HCT116 (cell line): ENCODE data around the gene MICA. TPM values are rescaled to one million over a fixed set of nuclear protein-coding genes. Genes with fewer than 3 reads are reported as not detected.
A peak's percentile ranks its signal among the peaks of the same experiment; 100 is the strongest.

Experiments used
- ATAC-seq: fragments of 200-7000 bp; cut with Tn5 transposase; 2 replicates; pipeline ENCODE4 v1.9.1; 2020; ENCODE audit warnings: mild to moderate bottlenecking, moderate library complexity
- BruUV-seq: library from RNA; stranded (reverse); fragments of 400-500 nt; replicated peaks from 2 replicates; lab custom pipeline; 2021; lab: Mats Ljungman, UMichigan
- CTCF ChIA-PET: fragments of 300-600 bp; sonication (Branson Sonifier 250); formaldehyde crosslinking; loops from one replicate; lab custom pipeline; 2021; ENCODE audit warnings: antibody characterized with exemption; lab: Charles Lee
- POLR2A ChIA-PET: fragments of 300-600, 350-600 bp; sonication (Branson Sonifier 250); formaldehyde crosslinking; loops from one replicate; lab custom pipeline; 2021; ENCODE audit warnings: antibody characterized with exemption; lab: Charles Lee
- RAD21 ChIA-PET, 2 experiments: fragments of 300-600 bp; sonication (Branson Sonifier 250); formaldehyde crosslinking; loops; one replicate each; lab custom pipeline; 2023; ENCODE audit warnings: low total read pairs in 2 of 2; ENCODE audit not compliant: uncharacterized antibody in 2 of 2, unreplicated experiment in 2 of 2, low non-redundant PET in 1 of 2; lab: Charles Lee
- DNase-seq: peaks from one replicate; pipeline ENCODE4 v3.0.0-alpha.2; 2010; ENCODE audit warnings: low read depth, low spot score
- H2AFZ ChIP-seq: fragments of 200-600 bp; shearing (Covaris generic), sonication (generic); 2 replicates; pipeline ENCODE4 v1.6.1; 2017; ENCODE audit warnings: low read depth, mixed run types, mixed read lengths, antibody characterized with exemption, low read length; ENCODE audit not compliant: poor library complexity, severe bottlenecking
- H3K27ac ChIP-seq: 2 replicates; pipeline ENCODE4 v1.5.1; 2012; ENCODE audit warnings: low read depth, low read length
- H3K27me3 ChIP-seq: fragments of 200-600 bp; sonication (generic); 2 replicates; pipeline ENCODE4 v1.6.1; 2016; ENCODE audit warnings: mixed run types, low read length, mixed read lengths; ENCODE audit not compliant: insufficient read depth
- H3K36me3 ChIP-seq, 2 experiments: fragments of 200-500 bp in 1 of 2; fragments of 200-600 bp in 1 of 2; sonication (Bioruptor generic) in 1 of 2; sonication (generic) in 1 of 2; 2 replicates each; pipeline versions ENCODE4 v1.5.1 to v1.6.1; 2014 to 2016; ENCODE audit warnings: low read length in 2 of 2, inconsistent platforms in 1 of 2, mixed read lengths in 1 of 2, mixed run types in 1 of 2; ENCODE audit not compliant: insufficient read depth in 2 of 2, control insufficient read depth in 1 of 2
- H3K4me1 ChIP-seq, 2 experiments: fragments of 200-600 bp in 1 of 2; sonication (generic) in 1 of 2; 2 replicates each; pipeline versions ENCODE4 v1.5.1 to v1.6.1; 2012 to 2017; ENCODE audit warnings: low read length in 2 of 2, inconsistent platforms in 1 of 2, mild to moderate bottlenecking in 1 of 2, mixed read lengths in 1 of 2, mixed run types in 1 of 2, moderate library complexity in 1 of 2; ENCODE audit not compliant: insufficient read depth in 2 of 2, control insufficient read depth in 1 of 2
- H3K4me2 ChIP-seq: fragments of 200-600 bp; sonication (generic); 2 replicates; pipeline ENCODE4 v1.6.1; 2017; ENCODE audit warnings: mixed run types, low read length, mixed read lengths
- H3K4me3 ChIP-seq, 2 experiments: fragments of 200-600 bp in 1 of 2; sonication (generic) in 1 of 2; replicated peaks in 1 of 2; 2 replicates each; pipeline ENCODE4 v1.5.1; 2011 to 2016; ENCODE audit warnings: low read length in 2 of 2, control low read depth in 1 of 2, low read depth in 1 of 2, mild to moderate bottlenecking in 1 of 2, mixed read lengths in 1 of 2, mixed run types in 1 of 2
- H3K79me2 ChIP-seq: fragments of 200-600 bp; sonication (generic); 2 replicates; pipeline ENCODE4 v1.6.1; 2017; ENCODE audit warnings: mild to moderate bottlenecking, mixed run types, low read length, moderate library complexity, mixed read lengths; ENCODE audit not compliant: insufficient read depth
- H3K9ac ChIP-seq: fragments of 200-600 bp; sonication (generic); 2 replicates; pipeline ENCODE4 v1.6.1; 2016; ENCODE audit warnings: low read length, mixed read lengths
- H3K9me2 ChIP-seq: fragments of 200-600 bp; sonication (generic), shearing (Covaris generic); 2 replicates; pipeline ENCODE4 v1.6.1; 2017; ENCODE audit warnings: mixed run types, mild to moderate bottlenecking, moderate library complexity; ENCODE audit not compliant: insufficient read depth
- H3K9me3 ChIP-seq, 2 experiments: fragments of 200-500 bp in 1 of 2; fragments of 200-600 bp in 1 of 2; sonication (Bioruptor generic) in 1 of 2; sonication (generic) in 1 of 2; 2 replicates each; pipeline ENCODE4 v1.6.1; 2014 to 2017; ENCODE audit warnings: low read length in 2 of 2, mixed read lengths in 2 of 2, inconsistent platforms in 1 of 2, low read depth in 1 of 2, mild to moderate bottlenecking in 1 of 2, mixed run types in 1 of 2, moderate library complexity in 1 of 2; ENCODE audit not compliant: control insufficient read depth in 1 of 2, insufficient read depth in 1 of 2
- H4K20me1 ChIP-seq: fragments of 200-600 bp; sonication (generic), shearing (Covaris generic); 2 replicates; pipeline ENCODE4 v1.6.1; 2017; ENCODE audit warnings: mixed run types, mild to moderate bottlenecking, moderate library complexity; ENCODE audit not compliant: insufficient read depth
- CBX3 ChIP-seq: IDR thresholded peaks from 2 replicates; pipeline ENCODE4 v1.6.1; 2012; ENCODE audit warnings: low read depth
- CEBPB ChIP-seq: IDR thresholded peaks from 2 replicates; pipeline ENCODE4 v1.6.1; 2012; ENCODE audit warnings: low read depth
- CTCF ChIP-seq, 3 experiments: fragments of 200-600 bp in 1 of 3; sonication (generic) in 1 of 3; IDR thresholded peaks in 2 of 3; conservative IDR thresholded peaks in 1 of 3; 2 replicates each; pipeline ENCODE4 v1.5.1; 2012 to 2017; ENCODE audit warnings: low read depth in 2 of 3, low read length in 2 of 3, antibody characterized with exemption in 1 of 3, borderline replicate concordance in 1 of 3, control low read depth in 1 of 3, mild to moderate bottlenecking in 1 of 3, mixed read lengths in 1 of 3, mixed run types in 1 of 3, moderate library complexity in 1 of 3; ENCODE audit not compliant: insufficient read depth in 1 of 3
- EGR1 ChIP-seq: IDR thresholded peaks from 2 replicates; pipeline ENCODE4 v1.6.1; 2012; ENCODE audit warnings: low read depth
- ELF1 ChIP-seq: IDR thresholded peaks from 2 replicates; pipeline ENCODE4 v1.6.1; 2012; ENCODE audit warnings: low read depth, borderline replicate concordance
- EZH2 ChIP-seq: fragments of 200-600 bp; sonication (generic); IDR thresholded peaks from 2 replicates; pipeline ENCODE4 v1.6.1; 2017; ENCODE audit warnings: antibody characterized with exemption, mixed run types
- EZH2phosphoT487 ChIP-seq: fragments of 200-600 bp; IDR thresholded peaks from 2 replicates; pipeline ENCODE4 v1.6.1; 2018; ENCODE audit warnings: antibody characterized with exemption, borderline replicate concordance
- FOSL1 ChIP-seq: IDR thresholded peaks from 2 replicates; pipeline ENCODE4 v1.6.1; 2012; ENCODE audit warnings: low read depth
- JUND ChIP-seq: IDR thresholded peaks from 2 replicates; pipeline ENCODE4 v1.6.1; 2012
- MAX ChIP-seq: IDR thresholded peaks from 2 replicates; pipeline ENCODE4 v1.6.1; 2012
- POLR2A ChIP-seq: IDR thresholded peaks from 2 replicates; pipeline ENCODE4 v1.7.0; 2011; ENCODE audit warnings: borderline replicate concordance; ENCODE audit not compliant: insufficient read depth, insufficient read length; ENCODE audit errors: extremely low read depth
- POLR2AphosphoS5 ChIP-seq: IDR thresholded peaks from 2 replicates; pipeline ENCODE4 v1.6.1; 2011; ENCODE audit warnings: mild to moderate bottlenecking, low read depth, low read length, moderate library complexity
- RAD21 ChIP-seq: IDR thresholded peaks from 2 replicates; pipeline ENCODE4 v1.6.1; 2012; ENCODE audit warnings: low read depth, mild to moderate bottlenecking
- REST ChIP-seq: IDR thresholded peaks from 2 replicates; pipeline ENCODE4 v1.6.1; 2012; ENCODE audit warnings: low read depth
- SIN3A ChIP-seq: IDR thresholded peaks from 2 replicates; pipeline ENCODE4 v1.6.1; 2012; ENCODE audit warnings: low read depth
- SRF ChIP-seq: IDR thresholded peaks from 2 replicates; pipeline ENCODE4 v1.6.1; 2012; ENCODE audit warnings: low read depth
- TCF7L2 ChIP-seq: IDR thresholded peaks from 2 replicates; pipeline ENCODE4 v1.7.0; 2011; ENCODE audit warnings: borderline replicate concordance, inconsistent platforms; ENCODE audit not compliant: insufficient read depth, insufficient read length; ENCODE audit errors: extremely low read depth
- YY1 ChIP-seq: IDR thresholded peaks from 2 replicates; pipeline ENCODE4 v1.6.1; 2011; ENCODE audit warnings: low read length, low read depth, moderate library complexity, mild to moderate bottlenecking; ENCODE audit not compliant: insufficient replicate concordance; ENCODE audit errors: extremely low read depth
- ZFX ChIP-seq: fragments of 450-650 bp; IDR thresholded peaks from 2 replicates; pipeline ENCODE4 v1.6.1; 2017
- ZNF274 ChIP-seq: fragments of 200-500 bp; sonication (Bioruptor generic); IDR thresholded peaks from 2 replicates; pipeline ENCODE4 v1.6.1; 2014; ENCODE audit warnings: mild to moderate bottlenecking, low read depth, low read length, inconsistent platforms
- intact Hi-C: fragments of 100-400 bp; cut with micrococcal nuclease; formaldehyde crosslinking; loops from 2 replicates; pipeline ENCODE4 v1.10.0; 2022
- total RNA-seq: library from RNA; stranded (reverse); gene quantifications from one replicate; pipeline ENCODE4 v1.2.1, GENCODE V29; 2021; ENCODE audit not compliant: unreplicated experiment

Gene MICA
- total RNA-seq, 1 experiment from 2014 or later, result 24.1 TPM

DNA sequence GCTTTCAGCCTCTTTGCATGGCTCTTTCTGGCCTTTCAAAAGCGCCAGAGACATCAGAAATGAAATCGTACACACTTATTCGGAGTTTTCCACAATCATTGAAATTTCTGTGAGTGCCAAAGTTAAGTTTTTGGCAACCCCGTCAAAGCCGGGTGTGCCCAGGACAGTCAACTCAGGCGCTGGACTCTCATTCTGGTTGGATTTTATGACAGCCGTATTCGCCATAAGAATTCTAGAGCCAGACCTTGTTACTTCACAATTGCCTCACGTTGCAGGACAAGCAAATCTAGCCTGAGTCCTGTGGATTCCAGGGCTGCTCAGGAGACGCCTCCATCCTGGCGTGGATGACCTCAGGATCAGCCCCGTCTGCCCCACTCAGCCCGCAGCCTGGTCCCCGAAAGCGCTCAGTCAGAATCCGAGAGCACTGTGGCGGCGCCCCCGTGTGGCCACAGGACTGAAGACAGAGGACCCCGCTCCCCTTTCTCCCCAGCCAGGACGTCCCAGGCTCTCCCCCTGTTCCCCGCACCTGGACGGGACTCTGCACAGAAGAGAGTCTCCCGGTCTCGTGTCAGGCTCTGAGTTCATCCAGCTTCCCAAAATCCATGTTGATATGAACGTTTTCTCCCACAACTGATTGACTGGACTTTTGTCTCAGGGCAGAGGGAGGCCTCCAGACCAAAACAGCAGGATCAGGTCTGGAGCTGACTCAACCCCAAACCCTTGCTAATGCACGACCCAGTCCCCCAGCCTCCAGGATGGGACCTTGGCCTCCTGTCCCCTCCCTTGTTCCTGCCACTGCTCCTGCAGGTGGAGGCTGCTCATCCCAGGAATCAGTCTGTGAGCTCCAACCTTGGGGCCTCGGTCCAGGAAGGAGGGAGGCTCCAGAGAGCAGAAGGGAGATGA, 38.2 kb downstream of the MICA start (continued):
- peak; percentile 80 for TF ChIP-seq RAD21
- no peak for TF ChIP-seq EZH2
- no peak for TF ChIP-seq EGR1
- TF ChIP-seq CBX3, result no peak
- TF ChIP-seq EZH2phosphoT487, result no peak
- no peak for TF ChIP-seq POLR2A
- no peak for TF ChIP-seq JUND
- TF ChIP-seq CTCF (IDR thresholded peaks at IDR 0.05 in 2 of 3, conservative IDR thresholded peaks at IDR 0.05 in 1 of 3; ENCODE audit: borderline replicate concordance in 1 of 3, insufficient read depth in 1 of 3, low read depth in 2 of 3, low read length in 2 of 3), result peak; percentile 60 to 68 (median 63)
- no peak for TF ChIP-seq ZNF274
- no peak for TF ChIP-seq CEBPB

- Histone ChIP-seq H3K79me2 (no peaks in the 10 kb centered on the region), H3K4me1 (peaks cover 2 to 10% of the 10 kb centered on the region in 2 experiments; a peak in 1 of 4 replicates), H4K20me1 (no peaks in the 10 kb centered on the region), H3K4me3 (no peak overlapping the region), H3K4me2 (no peak overlapping the region), H3K9me3 (no peaks in the 10 kb centered on the region), H3K9me2 (no peaks in the 10 kb centered on the region), H3K9ac (no peak overlapping the region), H3K27ac (no peak overlapping the region), H2AFZ (no peak overlapping the region), H3K27me3 (no peaks in the 10 kb centered on the region), H3K36me3 (no peaks in the 10 kb centered on the region)
- BruUV-seq, result no TSS peak
- CTCF ChIA-PET, result no interaction called here
- intact Hi-C loops, result no loop called here
- POLR2A ChIA-PET, result no interaction called here
- RAD21 ChIA-PET, result no interaction called here
- ATAC-seq (no peak), DNase-seq (no peak)
- no peak for TF ChIP-seq SRF
- TF ChIP-seq ELF1, result no peak
- no peak for TF ChIP-seq ZNF274
- TF ChIP-seq CEBPB, result no peak
- no peak for TF ChIP-seq ZFX
- no peak for TF ChIP-seq SIN3A
- no peak for TF ChIP-seq FOSL1
- TF ChIP-seq MAX, result no peak
- TF ChIP-seq YY1, result no peak
- no peak for TF ChIP-seq TCF7L2
- no peak for TF ChIP-seq EGR1
- no peak for TF ChIP-seq JUND
- TF ChIP-seq RAD21, result no peak
- no peak for TF ChIP-seq POLR2AphosphoS5
- no peak for TF ChIP-seq REST
- TF ChIP-seq EZH2, result no peak
Observed at GRCh38 chr6:31446481-31446880, 43.1 kb downstream of the MICA start.
